Smooth muscle cell (in vitro differentiated cells): Measurements from ENCODE around the gene RNASE11. TPM values are rescaled to one million over a fixed set of nuclear protein-coding genes. Genes with fewer than 3 reads are reported as not detected.
"Not testable (repeated sequence)": the region's sequence is repeated elsewhere in the genome, so short reads cannot be mapped to it uniquely, and the experiment has no call there.

ENCODE experiments used
- DNase-seq: peaks from one replicate; lab custom pipeline; 2025; ENCODE audit not compliant: unreplicated experiment; lab: John Stamatoyannopoulos, UW
- H2AFZ ChIP-seq: fragments of 200-600 bp; sonication (generic); 2 replicates; pipeline ENCODE4 v1.6.0; 2016; ENCODE audit warnings: antibody characterized with exemption, low read depth, mild to moderate bottlenecking
- H3F3A ChIP-seq: fragments of 200-600 bp; sonication (generic); 2 replicates; pipeline ENCODE4 v1.6.0; 2017; ENCODE audit warnings: antibody characterized with exemption, low read depth
- H3K27ac ChIP-seq: fragments of 200-600 bp; sonication (generic); 2 replicates; pipeline ENCODE4 v1.5.1; 2016; ENCODE audit warnings: low read depth, mild to moderate bottlenecking
- H3K27me3 ChIP-seq: fragments of 200-600 bp; sonication (generic); 2 replicates; pipeline ENCODE4 v1.6.1; 2016; ENCODE audit warnings: low read depth, mild to moderate bottlenecking
- H3K36me3 ChIP-seq: fragments of 200-600 bp; sonication (generic); 2 replicates; pipeline ENCODE4 v1.5.1; 2016; ENCODE audit warnings: low read depth
- H3K4me1 ChIP-seq: fragments of 200-600 bp; sonication (generic); 2 replicates; pipeline ENCODE4 v1.5.1; 2016; ENCODE audit warnings: low read depth
- H3K4me2 ChIP-seq: fragments of 200-600 bp; sonication (generic); 2 replicates; pipeline ENCODE4 v1.6.0; 2016; ENCODE audit warnings: mild to moderate bottlenecking
- H3K4me3 ChIP-seq: fragments of 200-600 bp; sonication (generic); 2 replicates; pipeline ENCODE4 v1.5.1; 2016; ENCODE audit warnings: mild to moderate bottlenecking
- H3K79me2 ChIP-seq: fragments of 200-600 bp; sonication (generic); 2 replicates; pipeline ENCODE4 v1.6.0; 2016; ENCODE audit warnings: low read depth, mild to moderate bottlenecking
- H3K9ac ChIP-seq: fragments of 200-600 bp; sonication (generic); 2 replicates; pipeline ENCODE4 v1.6.0; 2016; ENCODE audit warnings: low read depth
- H3K9me3 ChIP-seq: fragments of 200-600 bp; sonication (generic); replicated peaks from 2 replicates; pipeline ENCODE4 v1.5.1; 2016; ENCODE audit warnings: low read depth
- H4K20me1 ChIP-seq: fragments of 200-600 bp; sonication (generic); 2 replicates; pipeline ENCODE4 v1.6.0; 2016; ENCODE audit warnings: low read depth
- CTCF ChIP-seq: fragments of 200-600 bp; sonication (generic); IDR thresholded peaks from 2 replicates; pipeline ENCODE4 v1.5.1; 2017; ENCODE audit warnings: borderline replicate concordance, mild to moderate bottlenecking, antibody characterized with exemption; ENCODE audit not compliant: insufficient read depth, poor library complexity, severe bottlenecking
- WGBS: methylation state at CpG from one replicate; pipeline ENCODE4 v1.1.7; 2016; ENCODE audit warnings: low lambda C conversion rate; 5-methylcytosine and 5-hydroxymethylcytosine counted together
- polyA plus RNA-seq: library from polyadenylated mRNA; unstranded; fragments of >200 nt; fragmentation: Nextera tagmentation; extraction: Ambion mirVana; gene quantifications from 2 replicates; pipeline ENCODE4 v1.2.1, GENCODE V29; 2016
- total RNA-seq: library from RNA; depleted of rRNA; stranded (reverse); fragments of >200 nt; gene quantifications from 2 replicates; pipeline ENCODE4 v1.2.3, GENCODE V29; 2014

Gene RNASE11
- total and polyA plus RNA-seq, 2 experiments from 2014 or later = not detected

DNA sequence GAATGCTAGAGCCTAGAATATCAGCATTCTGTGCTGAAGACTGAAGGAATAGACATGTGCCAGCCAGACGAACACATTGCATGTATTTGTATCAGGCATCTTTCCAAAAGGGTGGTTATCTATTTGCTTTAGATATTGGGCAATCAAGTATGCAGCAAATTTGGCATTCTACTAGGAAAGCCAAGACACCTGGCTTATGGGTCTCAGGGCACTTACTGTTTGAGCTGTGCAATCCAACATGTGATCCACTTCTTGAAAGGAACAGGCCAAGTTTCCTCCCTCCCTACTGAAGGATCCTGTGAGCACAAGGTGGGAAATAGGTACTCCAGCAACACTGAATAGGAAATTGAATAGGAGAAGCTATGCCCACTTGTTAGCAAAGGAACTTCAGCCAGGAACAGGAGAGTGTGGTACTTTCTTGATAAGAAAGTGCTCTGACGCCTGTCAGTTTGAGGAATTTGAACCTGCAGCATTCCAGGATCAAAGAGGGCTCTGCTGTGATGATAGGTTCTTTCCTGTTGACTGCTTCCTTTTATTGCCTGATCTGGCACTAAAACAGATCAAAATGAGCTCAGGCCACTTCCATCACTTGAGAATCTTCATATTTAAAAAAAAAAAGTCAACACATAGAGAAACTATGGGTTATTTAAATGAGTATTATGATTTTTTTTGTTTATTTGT, 33.1 kb upstream of the RNASE11 start:
- H3K9me3 ChIP-seq = no peaks in the 10 kb centered on the region
- peaks cover 9% of the 10 kb centered on the region for H3K4me1 ChIP-seq
- H3K79me2 ChIP-seq = no peaks in the 10 kb centered on the region
- TF ChIP-seq CTCF = no peak
- H3K27ac ChIP-seq = no peak overlapping the region
- H3K9ac ChIP-seq = no peak overlapping the region
- no peaks in the 10 kb centered on the region for H3F3A ChIP-seq
- WGBS = 63% methylated on average over 2 of the region's 2 CpGs
- no peak overlapping the region for H3K4me3 ChIP-seq
- no peaks in the 10 kb centered on the region for H3K36me3 ChIP-seq
- H4K20me1 ChIP-seq = no peaks in the 10 kb centered on the region
- no peaks in the 10 kb centered on the region for H3K27me3 ChIP-seq
- DNase-seq = no peak
- no peak overlapping the region for H2AFZ ChIP-seq
- H3K4me2 ChIP-seq = no peak overlapping the region

DNA sequence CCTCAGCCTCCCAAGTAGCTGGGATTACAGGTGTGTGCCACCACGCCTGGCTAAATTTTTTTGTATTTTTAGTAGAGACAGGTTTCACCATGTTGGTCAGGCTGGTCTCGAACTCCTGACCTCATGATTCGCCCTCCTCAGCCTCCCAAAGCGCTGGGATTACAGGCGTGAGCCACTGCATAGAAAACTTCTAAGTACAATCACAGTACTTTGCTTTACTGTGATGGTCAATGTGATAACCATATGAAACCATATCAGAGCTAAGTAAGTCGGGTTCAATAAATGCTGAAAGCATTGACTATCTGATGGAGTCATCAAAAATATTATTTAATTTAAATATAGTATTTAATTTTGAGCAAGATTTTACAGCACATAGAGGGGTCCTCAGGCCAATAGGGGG, 31.9 kb upstream of the RNASE11 start:
- not testable (repeated sequence) for H3K79me2 ChIP-seq, DNase-seq, H3K9ac ChIP-seq, H3K27ac ChIP-seq, H3K4me1 ChIP-seq, H3F3A ChIP-seq, H3K4me3 ChIP-seq, H3K4me2 ChIP-seq, H2AFZ ChIP-seq, H3K9me3 ChIP-seq, H3K27me3 ChIP-seq, H3K36me3 ChIP-seq, H4K20me1 ChIP-seq
- WGBS = 93% methylated on average over 6 of the region's 6 CpGs

DNA sequence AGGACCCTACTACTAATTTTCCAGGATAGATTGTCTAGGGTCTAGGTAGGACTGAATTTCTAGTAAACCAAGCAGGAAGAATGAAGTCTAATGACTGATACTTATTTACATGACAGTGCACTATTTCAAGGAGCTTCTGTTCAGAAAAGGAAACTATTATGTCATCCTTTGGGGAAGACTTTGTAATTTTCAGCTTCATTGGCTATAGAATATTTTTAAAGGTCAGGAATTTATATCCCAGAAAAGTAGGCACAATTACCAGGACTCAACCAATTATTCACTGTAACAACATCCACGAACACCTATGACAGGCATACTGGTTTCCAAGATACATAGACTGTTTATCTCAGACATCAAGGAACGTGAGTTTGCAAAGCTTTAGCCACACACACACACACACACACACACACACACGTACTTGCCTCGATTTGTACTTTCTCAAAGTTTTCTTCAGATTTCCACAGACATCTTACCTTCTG, 30.5 kb upstream of the RNASE11 start:
- Histone ChIP-seq H3K27ac (no peak overlapping the region), H3K79me2 (no peaks in the 10 kb centered on the region), H3K9me3 (no peaks in the 10 kb centered on the region), H3K27me3 (no peaks in the 10 kb centered on the region), H3K4me1 (peaks cover 7% of the 10 kb centered on the region), H3K36me3 (no peaks in the 10 kb centered on the region), H3F3A (peaks cover 14% of the 10 kb centered on the region), H3K4me3 (no peak overlapping the region), H3K4me2 (no peak overlapping the region), H2AFZ (no peak overlapping the region), H4K20me1 (no peaks in the 10 kb centered on the region), H3K9ac (no peak overlapping the region)
- WGBS = 75% methylated on average over 4 of the region's 4 CpGs
- TF ChIP-seq CTCF = no peak
- no peak for DNase-seq

DNA sequence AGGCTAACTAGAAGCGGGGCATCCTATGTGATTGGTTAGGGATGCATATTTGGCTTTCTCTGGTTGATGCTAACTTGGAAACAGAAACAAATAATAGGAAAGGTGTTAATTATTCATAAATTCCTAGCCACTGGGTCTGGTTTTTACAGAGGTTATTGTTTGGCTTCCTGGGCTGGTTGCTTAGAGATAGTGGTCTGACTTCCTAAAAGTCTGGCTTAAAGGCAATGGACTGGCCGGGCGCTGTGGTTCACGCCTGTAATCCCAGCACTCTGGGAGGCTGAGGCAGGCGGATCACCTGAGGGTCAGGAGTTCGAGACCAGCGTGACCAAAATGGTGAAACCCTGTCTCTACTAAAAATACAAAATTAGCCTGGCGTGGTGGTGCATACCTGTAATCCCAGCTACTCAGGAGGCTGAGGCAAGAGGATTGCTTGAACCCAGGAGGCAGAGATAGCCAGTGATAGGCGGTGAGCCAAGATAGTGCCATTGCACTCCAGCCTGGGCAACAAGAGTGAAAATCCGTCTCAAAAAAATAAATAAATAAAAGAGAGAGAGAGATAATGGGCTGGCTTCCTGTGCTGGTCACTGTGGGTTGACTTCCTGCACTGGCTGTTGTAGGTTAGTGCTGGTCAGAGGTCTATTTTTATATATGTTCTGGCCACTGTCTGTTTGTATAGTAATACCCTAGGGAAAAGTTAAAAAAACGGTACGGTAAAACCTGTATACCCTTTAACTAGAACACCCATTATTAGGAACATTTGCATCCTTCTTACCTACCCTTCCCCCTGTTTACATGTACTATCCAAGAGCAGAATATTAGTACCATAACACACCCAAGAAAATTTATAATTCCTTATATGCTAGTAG, 29.6 kb upstream of the RNASE11 start:
- H3K9me3 ChIP-seq = no peaks in the 10 kb centered on the region

More for the DNA sequence above, 29.6 kb upstream of the RNASE11 start:
- H3K36me3 ChIP-seq = no peaks in the 10 kb centered on the region
- H4K20me1 ChIP-seq = no peaks in the 10 kb centered on the region
- no peak overlapping the region for H3K4me2 ChIP-seq
- no peaks in the 10 kb centered on the region for H3K27me3 ChIP-seq
- no peak for TF ChIP-seq CTCF
- whole genome bisulfite sequencing = 90% methylated on average over 12 of the region's 12 CpGs
- DNase-seq = no peak
- no peaks in the 10 kb centered on the region for H3K79me2 ChIP-seq
- H3K4me3 ChIP-seq = no peak overlapping the region
- H3K27ac ChIP-seq = no peak overlapping the region
- no peak overlapping the region for H2AFZ ChIP-seq
- H3F3A ChIP-seq = peaks cover 14% of the 10 kb centered on the region
- no peak overlapping the region for H3K9ac ChIP-seq
- peaks cover 7% of the 10 kb centered on the region for H3K4me1 ChIP-seq
